Raji (cell line): ENCODE data around the gene CACNB1.

Experiments used
- POLR2A ChIP-seq: IDR thresholded peaks from 2 replicates; pipeline ENCODE4 v1.6.1; 2011; ENCODE audit warnings: low read depth, low read length, control low read depth; ENCODE audit not compliant: insufficient read depth

Gene CACNB1

DNA sequence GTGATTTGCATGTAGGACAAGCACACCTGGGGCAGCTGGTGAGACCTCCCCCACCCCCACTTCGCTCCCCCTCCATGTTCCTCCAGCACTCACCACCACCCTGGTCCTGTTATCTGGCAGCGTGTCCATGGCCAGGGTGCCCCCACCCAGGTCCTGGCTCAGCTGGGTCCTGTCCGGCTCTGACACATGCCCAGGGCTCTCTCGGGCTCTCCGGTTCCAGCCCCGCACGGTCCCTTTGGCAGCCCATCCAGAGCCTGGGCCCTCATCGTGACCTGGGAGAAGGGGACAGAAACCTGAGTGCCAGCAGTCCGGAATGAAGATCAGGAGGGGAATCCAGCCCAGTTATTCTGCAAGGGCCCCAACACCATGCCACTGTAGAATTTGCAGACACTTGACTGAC is 57.9 kb downstream of the CACNB1 start:
- TF ChIP-seq POLR2A = no peak

DNA sequence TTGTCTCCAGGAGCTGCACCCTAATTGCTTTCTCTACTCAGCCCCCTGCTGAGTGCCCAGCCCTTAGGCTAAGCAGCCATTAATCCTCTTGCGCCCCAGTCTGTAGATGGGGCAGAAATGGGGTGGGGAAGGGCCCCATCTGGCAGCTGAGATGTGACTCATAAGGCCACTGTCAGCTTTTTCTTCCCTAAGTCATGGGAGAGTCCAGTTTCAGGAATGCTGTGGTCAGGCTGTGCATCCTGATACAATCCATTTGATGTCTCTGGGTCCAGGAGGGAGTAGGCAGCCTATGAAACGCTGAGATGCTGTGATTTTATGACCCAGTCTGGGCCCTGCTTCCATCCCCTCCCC is 58.3 kb downstream of the CACNB1 start:
- TF ChIP-seq POLR2A = no peak

- no peak for TF ChIP-seq POLR2A
These were observed 58.9 kb downstream of the CACNB1 start for GRCh38 chr17:39138431-39139160.

DNA sequence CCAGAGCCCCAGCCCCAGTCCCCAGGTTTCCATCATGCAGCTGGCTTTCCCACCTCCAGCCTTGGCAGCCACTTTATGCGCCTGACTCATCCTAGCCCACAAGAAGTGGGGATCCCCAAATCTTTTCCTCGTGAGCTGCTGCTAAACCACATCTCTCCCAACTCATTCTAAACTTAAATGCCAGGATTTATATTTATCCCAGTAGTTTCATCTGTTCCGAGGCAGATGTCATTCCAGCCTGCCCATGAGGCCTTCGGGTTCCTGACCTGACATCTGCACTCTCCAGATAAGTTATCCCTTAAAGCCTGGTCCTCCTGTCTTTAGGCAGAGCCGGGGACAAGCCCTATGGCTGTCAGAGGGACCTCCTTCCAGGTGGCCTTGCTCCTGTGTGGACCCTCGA is 62.6 kb downstream of the CACNB1 start:
- no peak for TF ChIP-seq POLR2A

GRCh38 chr17:39132192-39132610 is 65.3 kb downstream of the CACNB1 start:
- TF ChIP-seq POLR2A = no peak

DNA sequence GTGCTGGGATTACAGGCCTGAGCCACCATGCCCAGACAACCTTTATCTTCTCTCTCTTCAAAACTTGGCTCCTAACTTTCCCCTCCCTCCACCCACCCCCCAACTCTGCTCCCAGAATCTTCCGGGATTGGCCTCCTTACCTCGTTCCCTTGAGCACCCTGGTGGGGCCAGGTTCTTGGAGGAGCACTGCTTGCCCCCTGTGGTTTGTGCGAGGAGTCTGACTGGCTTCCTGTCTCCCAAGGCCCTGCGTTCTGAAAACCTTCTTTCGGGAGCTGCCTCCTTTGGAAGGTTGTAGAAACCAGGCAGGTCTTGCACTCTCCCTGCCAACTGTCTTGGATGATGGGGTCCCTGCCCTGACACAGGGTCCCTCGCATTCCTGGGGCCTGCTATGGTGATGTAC is 65.9 kb downstream of the CACNB1 start:
- no peak for TF ChIP-seq POLR2A

DNA sequence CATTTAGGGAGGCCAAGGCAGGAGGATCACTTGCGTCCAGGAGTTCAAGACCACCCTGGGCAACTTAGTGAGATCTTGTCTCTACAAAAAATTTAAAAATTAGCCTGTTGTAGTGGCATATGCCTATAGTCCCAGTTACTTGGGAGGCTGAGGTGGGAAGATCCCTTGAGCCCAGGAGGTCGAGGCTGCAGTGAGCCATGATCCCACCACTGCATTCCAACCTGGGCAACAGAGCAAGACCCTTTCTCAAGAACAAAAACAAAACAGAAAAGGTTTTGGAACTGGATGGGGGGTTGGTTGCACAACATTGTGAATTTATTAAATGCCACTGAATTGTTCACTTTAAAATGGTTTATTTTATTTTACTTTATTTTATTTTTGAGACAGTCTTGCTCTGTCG is 67.3 kb downstream of the CACNB1 start:
- no peak for TF ChIP-seq POLR2A

- no peak for TF ChIP-seq POLR2A
These were observed 71.0 kb downstream of the CACNB1 start for GRCh38 chr17:39126436-39126835.

- no peak for TF ChIP-seq POLR2A
These were observed 72.2 kb downstream of the CACNB1 start for GRCh38 chr17:39125143-39125875.

DNA sequence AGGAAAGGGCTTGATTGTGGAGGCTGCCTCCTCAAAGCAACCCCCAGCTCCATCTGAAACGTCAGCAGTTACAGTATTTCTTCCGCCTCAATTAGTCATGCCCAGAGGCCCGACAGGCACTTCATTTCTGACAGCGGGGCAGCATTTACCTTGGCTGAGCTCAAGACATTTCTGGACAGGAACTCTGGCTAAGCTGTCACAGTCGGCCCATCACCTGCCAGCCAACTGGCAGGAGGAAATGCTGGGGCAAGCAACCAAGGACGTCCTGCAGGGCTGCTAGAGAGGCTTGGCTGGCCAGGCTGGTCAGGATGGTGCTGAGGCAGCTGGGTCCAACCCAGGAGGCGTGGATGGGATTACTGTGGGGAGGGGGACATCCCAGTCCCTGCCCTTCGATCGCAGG is 73.8 kb downstream of the CACNB1 start:
- no peak for TF ChIP-seq POLR2A
